Measurements from ENCODE around the gene SMS.

Gene SMS

DNA sequence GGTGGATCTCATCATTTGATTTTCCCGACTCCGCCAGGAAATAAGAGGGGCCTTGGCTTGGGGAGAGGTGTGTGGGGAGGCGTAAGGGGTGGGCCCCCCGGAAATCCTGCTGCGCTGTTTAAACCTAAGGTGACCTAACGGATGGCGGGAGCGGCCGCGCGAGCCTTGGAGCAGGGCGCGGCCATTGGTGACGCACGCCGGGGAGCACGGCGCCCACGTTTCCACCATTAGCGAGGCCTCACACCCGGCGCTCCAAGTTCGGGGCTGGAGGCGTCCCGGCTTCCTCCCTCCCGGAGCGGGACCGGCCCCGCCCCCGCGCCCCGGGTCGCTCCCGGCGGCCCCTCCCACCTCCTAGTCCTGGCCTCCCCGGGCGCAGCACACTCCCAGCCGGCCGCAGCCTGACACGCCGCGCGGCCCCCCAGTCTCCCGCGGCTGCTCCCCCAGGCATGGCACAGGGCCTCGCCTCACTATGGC lies at the start of gene SMS:
Gene SMS, plus strand, starts transcription at position 354 of the 474 bp plus-strand sequence. Its CDS starts 116 bp downstream, at position 470.
- H3K4me3 ChIP-seq (ENCODE audit: low read depth, low read length) = peak within 1 kb of the TSS; percentile 58
- no peak for DNase-seq (ENCODE audit: low read depth)

DNA sequence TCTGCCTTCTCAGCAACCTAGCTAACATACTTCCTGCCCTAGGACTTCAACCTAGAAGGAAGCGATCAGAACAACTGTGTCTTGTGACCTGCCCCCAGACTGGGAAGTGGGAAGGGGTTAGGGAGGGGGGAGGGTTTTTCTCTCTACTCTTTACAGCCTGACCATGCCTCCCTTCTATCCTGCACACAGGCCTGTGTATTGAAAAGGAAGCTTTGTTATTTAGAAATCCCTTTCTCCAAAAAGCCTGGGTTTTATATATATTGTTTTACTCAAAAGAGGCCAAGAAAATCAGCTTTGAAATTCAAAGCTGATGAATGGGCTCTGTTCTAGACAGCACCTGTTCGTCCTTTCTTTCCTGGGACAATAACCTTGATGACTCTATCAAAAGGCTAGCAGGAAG lies 35.2 kb upstream of the SMS start:
- no peak for DNase-seq (ENCODE audit: low read depth)
- H3K4me3 ChIP-seq (ENCODE audit: low read depth, low read length) = no peak overlapping the region

DNA sequence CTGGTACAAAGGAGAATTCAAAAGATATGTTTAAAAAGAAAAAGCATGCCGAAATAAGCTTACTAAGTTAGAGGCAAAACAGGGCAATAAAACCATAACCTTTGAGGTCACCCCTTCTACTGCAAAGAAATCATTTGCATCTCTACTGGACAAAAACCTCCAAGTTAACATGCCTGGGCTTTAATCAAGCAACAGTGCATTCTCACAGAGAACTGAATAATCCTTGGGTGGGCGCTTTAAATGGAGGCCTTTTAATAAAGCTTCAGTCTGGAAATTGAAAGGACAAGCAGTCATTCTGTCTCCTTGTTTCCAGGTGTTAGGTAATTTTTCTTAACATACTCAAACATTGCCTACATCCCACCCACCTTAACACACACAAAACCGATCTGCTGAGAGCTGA lies 34.6 kb upstream of the SMS start:
- DNase-seq (ENCODE audit: low read depth) = no peak
- no peak overlapping the region for H3K4me3 ChIP-seq (ENCODE audit: low read depth, low read length)

DNA sequence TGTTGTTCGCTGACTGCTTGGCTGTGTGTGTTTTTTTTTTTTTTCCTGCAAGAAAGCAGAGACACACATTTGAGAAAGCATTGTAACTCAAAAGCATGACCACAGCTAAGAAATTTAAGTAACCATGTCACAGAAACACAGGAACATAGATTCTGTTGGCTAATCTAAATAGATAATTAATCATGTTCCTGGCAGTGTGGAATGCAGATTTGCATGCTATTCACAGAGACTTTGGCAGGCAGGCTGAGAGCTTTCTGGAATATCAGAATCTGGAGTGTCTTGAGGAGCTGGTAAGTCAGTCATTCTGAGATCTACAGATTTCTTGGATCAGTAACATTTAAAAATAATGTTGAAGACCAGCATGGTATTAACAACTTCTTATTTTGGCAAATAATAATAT lies 33.2 kb upstream of the SMS start:
- H3K4me3 ChIP-seq (ENCODE audit: low read depth, low read length) = no peak overlapping the region
- DNase-seq (ENCODE audit: low read depth) = no peak

DNA sequence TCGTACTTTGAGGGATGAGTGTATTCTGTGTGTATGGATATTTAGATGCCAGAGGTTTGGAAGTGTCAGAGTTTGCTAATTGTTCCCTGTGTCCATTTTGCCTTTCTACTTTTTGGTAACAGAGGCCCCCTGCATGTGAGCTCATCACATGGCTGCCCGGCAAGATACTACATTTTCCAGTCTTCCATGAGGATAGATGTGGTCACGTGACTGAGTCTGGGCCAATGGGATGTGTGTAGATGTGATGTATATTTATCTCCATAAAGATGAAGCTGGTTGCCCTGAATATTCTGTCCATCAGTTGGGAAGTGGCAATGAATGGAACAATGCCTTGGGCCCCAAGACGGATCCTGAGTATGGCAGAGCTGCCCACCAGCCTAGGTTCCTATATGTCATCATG lies 29.0 kb upstream of the SMS start:
- DNase-seq (ENCODE audit: low read depth) = no peak

DNA sequence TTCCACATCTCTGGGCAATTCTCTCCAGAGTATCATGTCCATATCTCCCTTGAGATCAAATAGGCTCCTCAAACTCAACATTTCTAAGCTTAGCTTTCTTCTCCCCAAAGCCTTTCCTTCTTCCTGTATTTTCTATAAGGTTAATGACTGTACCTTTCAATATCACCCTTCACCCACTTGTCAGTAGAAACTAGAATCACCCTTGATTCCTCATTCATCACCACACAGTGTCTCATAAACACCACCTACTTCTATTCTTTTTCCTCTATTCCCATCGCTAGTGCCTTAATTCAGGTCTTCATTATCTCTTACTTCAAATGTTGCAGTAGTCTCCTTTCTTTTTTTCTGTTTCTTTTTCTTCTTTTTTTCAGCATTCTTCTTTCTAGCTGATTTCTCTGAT lies 28.3 kb upstream of the SMS start:
- no peak overlapping the region for H3K4me3 ChIP-seq (ENCODE audit: low read depth, low read length)
- DNase-seq (ENCODE audit: low read depth) = no peak

More for the DNA sequence above, 29.0 kb upstream of the SMS start:
- H3K4me3 ChIP-seq (ENCODE audit: low read depth, low read length) = no peak overlapping the region

DNA sequence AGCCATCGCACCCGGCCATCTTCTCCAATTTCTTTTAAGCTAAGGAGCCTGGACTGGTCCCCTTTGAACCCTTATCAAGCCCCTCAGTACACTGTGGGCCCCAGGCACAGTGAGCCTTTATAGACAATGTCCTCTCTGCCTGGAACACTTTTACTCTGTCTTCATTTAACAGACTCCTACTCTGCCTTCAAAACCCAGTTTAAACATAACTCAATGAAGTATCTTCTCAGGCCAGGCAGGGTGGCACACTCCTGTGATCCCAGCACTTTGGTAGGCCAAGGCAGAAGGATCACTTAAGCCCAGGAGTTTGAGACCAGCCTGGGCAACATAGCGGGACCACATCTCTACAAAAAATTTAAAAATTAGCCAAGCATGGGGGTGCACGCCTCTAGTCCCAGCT lies 27.5 kb upstream of the SMS start:
- no peak overlapping the region for H3K4me3 ChIP-seq (ENCODE audit: low read depth, low read length)

DNA sequence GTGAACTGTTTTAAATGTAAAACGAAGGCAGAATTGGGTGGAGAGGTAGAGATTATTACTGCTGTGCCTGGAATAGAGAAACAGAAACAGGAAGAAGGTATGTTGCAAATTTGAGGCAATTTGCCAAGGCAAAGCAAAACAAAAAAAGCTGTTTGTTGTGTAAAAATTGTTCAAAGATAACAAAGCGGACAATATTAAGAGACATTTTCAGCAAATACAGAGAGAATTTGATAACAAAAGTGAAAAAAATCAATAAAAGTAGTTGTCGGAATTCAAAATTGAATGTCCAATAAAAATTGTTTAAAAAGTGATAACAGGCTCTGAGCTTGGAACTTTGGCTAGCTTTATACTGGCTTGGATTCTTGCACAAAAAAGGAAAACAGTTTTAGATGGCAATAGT lies 14.4 kb upstream of the SMS start:
- DNase-seq (ENCODE audit: low read depth) = no peak
- no peak overlapping the region for H3K4me3 ChIP-seq (ENCODE audit: low read depth, low read length)

More for the DNA sequence above, 27.5 kb upstream of the SMS start:
- DNase-seq (ENCODE audit: low read depth) = no peak

DNA sequence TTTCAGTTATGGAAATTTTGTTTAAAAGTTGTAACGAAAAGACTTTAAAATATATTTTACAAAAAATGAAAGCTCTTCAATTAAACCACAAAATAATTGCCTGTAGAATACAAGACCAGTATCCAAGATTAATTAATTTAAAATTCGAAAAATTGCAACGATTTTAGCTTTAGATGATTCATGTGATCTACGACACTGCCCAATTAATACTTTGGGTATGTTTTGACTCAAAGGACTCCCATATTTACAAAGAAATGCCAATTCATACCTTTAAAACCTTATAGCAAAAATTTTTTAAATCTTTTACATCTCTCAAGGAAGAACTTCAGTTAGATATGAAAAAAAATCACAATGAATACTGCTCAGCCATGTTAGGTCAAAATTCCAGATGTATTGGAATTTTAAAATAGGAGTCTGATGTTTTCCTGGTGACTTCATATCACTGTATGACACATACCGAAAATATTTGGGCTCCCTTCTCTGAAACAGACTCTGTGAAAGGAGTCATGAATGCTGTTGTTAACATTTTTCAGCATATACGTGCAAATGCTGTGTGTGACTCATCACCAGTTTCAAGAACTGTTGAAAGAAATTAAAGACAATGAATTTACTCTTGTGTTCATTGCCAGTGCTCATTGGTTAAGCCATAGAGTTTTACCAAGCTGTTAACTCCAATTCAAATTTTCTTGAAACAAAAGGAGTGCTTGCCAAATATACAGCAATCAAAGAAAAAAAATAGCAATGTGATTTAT lies 13.8 kb upstream of the SMS start:
- DNase-seq (ENCODE audit: low read depth) = peak; percentile 84
- no peak overlapping the region for H3K4me3 ChIP-seq (ENCODE audit: low read depth, low read length)

DNA sequence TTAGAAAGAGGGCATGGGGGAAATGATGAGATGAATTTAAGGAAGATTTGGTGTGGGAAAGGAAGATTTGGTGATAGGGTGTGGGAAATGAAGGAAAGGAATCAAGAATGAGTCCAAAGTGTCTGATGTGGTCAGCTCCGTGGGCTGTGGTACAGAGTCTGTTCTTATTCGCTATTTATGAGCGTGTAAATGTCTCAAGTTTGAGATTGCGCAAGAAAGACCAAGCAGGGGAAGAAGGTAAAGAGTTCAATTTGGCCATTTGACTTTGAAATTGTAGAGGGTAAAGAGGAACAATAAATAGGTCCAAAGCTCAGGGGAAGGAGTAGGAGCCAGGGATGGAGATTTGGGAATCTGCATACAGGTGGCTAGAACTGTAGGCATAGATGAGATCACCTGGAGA lies 11.3 kb upstream of the SMS start:
- no peak overlapping the region for H3K4me3 ChIP-seq (ENCODE audit: low read depth, low read length)
- no peak for DNase-seq (ENCODE audit: low read depth)

DNA sequence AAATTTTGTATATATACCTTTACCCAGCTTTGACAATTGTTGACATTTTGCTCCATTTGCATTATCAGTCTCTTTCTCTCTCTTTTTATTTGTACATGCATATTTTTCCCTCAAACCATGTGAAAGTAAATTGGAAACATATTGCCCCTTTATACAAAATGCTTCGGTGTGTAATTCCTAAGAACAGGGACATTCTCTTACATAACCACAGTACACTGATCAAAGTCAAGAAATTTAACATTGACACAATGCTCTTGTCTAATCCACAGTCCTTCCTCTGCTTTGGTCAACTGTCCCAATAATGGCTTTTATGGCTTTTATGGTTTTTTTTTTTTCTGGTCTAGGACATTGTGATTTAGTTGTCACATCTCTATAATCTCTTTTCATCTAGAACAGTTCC lies 9.5 kb upstream of the SMS start:
- no peak for DNase-seq (ENCODE audit: low read depth)
- no peak overlapping the region for H3K4me3 ChIP-seq (ENCODE audit: low read depth, low read length)

DNA sequence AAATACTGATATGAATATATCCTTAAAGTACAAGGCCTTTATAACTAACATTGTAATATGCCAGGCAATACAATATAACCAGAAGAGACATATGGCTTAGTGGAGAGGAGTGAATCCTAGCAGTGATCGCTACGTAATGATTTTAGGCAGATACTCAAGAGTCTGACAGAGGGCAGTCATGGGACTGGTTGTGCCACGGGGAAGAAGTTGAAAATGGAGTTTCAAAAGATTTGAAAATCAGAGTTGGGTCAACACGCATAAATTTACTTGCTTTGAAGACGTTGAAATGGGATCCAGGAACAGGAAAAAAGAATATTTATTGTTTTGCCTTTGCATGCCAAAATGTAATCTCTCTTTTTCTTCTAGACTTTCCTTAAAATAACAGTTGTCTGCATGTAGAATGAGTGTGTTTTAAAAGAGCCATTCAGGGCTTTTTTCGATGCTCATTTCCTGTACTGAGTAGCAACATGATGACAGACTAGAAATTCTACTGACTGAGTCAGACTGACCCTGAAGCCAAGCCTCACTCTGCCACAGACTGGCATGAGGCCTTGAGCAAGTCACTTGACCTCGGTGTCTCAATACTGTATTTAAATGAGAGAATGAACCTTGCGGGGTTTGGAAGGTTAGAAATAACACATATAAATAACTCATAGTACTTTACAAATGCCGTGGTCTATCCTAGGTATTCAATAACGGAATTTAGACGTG lies 8.1 kb upstream of the SMS start:
- H3K4me3 ChIP-seq (ENCODE audit: low read depth, low read length) = no peak overlapping the region
- peak; percentile 86 for DNase-seq (ENCODE audit: low read depth)

DNA sequence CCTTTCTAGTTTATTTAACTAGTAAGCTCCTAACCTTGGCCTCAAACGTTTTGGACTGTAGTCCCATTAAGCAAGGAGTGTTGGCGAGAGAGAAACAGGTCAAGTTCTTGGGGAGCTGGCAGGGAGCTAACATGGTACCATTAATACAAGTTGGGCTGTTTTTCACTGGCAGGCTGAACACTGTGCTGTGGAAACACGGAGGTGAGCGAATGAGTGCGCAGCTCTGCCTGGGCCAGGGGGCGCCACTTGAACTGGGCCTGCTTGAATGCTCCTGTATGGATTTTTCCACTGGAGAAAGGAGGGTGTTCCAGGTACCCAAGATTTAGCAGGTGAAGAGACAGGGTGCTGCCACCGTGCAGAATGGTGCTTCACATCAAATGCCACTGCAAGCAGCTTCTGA lies 7.4 kb upstream of the SMS start:
- H3K4me3 ChIP-seq (ENCODE audit: low read depth, low read length) = no peak overlapping the region
- DNase-seq (ENCODE audit: low read depth) = no peak

DNA sequence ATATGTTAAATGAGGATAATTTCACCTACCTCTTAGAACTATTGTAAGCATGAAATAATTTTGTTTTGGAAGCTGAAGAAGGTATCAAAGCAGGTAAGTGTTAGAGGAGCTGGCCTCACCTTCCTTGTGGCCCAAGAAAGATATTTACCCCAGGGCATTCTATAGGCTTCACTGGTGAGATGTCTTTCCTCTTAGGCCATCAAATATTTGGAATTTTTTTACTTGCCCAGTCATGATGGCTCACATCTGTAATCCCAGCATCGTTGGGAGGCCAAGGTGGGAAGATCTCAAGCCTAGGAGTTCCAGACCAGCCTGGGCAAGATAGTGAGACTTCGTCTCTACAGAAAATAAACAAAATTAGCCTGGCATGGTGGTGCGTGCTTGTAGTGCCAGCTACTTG lies 6.1 kb upstream of the SMS start:
- H3K4me3 ChIP-seq (ENCODE audit: low read depth, low read length) = no peak overlapping the region
- DNase-seq (ENCODE audit: low read depth) = no peak

DNA sequence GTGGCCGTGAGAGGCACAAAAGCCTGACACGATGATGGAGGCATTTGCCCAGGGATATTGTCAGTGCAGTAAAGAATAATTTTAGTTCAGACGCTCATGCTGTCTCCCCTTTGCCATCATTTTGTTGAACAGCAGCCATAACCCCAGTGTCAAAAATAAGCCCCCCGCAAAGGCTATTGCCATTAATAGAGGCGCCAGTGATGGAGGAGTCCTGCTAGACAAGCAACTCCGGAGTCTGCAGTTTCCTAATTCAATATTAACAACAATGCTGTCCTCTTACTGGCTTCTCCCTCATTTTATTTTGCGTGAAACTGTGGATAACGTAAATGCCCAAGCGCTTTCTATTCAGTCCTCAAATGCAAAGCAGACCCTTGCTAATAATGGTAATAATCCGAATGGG lies 603 bp upstream of the SMS start:
- peak overlapping the region; percentile 58 for H3K4me3 ChIP-seq (ENCODE audit: low read depth, low read length)
- no peak for DNase-seq (ENCODE audit: low read depth)

DNA sequence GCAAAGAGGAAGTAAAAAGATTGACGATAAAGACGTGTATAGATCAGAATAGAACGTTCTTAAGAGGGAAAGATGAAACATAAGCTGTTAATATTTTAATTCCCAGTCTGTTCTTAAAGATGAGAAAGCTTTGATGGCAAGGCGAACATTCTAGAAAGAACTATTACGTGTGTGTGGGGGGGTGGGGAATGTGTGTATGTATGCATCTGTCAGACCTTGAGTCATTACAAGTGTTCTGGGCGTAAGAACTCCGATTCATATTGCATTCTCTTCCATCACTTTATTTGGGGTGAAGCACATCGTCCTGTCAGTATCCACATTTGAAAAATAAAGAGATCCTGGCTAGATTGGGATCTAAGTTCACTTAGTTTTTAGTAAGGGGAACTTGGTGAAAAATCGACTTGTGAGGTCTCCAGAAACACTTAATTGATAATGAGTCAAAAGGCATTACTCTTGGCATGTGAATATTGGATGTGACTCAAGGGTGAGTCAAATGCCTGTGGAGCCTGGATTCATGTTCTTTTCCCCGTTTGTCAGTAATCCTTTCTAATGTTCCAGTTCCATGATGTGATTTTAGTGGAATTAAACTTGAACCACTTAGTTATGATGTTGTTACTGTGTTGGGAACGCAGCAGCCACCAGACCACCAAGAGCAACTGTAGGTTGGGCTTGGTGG lies 3.1 kb downstream of the SMS start:
- no peak overlapping the region for H3K4me3 ChIP-seq (ENCODE audit: low read depth, low read length)
- DNase-seq (ENCODE audit: low read depth) = peak; percentile 78

DNA sequence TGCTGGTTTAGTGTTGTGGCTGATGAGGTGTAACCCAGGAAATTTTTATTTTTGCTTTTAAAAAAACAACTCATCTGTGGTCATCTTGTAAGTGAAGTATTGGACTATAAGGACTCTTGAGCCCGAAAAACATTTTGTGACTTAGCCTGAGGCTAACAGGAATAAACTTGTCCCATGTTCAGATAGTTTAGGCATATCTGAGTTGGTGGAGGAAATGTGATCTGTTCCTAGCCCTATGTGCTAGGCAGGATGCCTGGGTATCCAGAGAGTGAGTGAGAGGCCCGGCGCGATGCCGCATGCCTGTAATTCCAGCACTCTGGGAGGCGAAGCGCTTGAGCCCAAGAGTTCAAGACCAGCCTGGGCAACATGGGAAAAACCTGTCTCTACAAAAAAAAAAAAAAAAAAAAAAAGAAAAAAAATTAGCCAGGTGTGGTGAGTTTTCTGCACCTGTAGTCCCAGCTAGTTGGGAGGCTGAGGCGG lies 3.7 kb downstream of the SMS start:
- no peak overlapping the region for H3K4me3 ChIP-seq (ENCODE audit: low read depth, low read length)
- DNase-seq (ENCODE audit: low read depth) = no peak

DNA sequence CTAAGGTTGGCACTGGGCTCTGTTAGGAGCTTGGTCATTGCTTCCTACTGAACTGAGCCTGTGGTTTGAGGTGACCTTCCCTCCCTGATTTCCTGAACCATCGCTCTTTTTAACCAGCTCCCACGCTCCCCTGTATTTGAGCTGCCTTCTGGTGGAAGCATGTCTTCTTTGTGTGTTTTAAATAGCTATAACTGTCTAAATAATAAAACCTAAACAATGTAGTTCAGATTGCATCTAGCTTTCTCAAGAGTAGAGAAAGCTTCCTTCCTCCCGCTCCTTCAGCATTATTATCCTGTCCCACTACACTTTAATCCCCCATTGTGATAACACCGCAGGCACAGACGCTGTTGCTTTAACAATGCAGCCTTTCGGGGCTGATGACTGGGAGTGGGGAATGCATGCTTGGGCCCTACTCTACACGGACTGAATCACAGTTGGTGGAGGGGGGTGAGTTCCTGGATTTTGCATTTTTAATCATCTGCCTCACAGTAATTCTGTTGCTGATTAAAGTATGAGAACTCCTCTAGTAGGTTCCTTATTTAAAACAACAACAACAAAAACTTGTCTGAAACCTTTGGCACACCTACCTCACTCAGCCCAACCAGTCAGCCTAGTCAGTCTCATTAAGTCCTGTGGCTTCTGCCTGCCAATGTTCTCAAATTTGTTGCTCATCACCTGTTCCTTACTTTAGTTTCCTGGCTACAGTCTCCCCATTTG lies 6.6 kb downstream of the SMS start:
- no peak overlapping the region for H3K4me3 ChIP-seq (ENCODE audit: low read depth, low read length)
- no peak for DNase-seq (ENCODE audit: low read depth)

DNA sequence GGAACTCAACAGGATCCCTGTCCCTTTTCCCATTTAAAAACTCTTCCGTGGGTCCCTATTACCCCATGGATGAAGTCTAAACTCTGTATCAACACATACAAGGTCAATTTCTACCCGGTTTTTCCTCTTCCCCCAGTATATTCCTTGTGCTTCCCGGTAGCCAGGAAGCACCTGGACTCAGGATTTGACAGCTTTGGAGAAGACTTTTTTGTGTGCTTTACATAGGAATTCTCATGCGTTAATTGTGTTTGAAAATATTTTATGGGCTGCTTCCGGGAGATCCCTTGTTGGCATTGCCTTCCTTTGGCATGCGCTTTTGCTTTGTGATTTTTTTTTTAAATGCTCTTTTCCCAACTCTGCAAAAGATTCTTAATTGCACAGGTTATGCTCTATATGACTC lies 7.2 kb downstream of the SMS start:
- no peak overlapping the region for H3K4me3 ChIP-seq (ENCODE audit: low read depth, low read length)
- DNase-seq (ENCODE audit: low read depth) = no peak

Measured in skeletal muscle cell (primary cell).